Measurements from ENCODE around the gene STK33.

STK33 gene

GRCh38 chr11:8593935-8594909, at the start of gene STK33:
Gene STK33, minus strand, starts transcription at chr11:8594228. Its CDS starts 119,323 bp downstream, at chr11:8474905.
- no peak for DNase-seq (ENCODE audit: low read depth in 2 of 2)

DNA sequence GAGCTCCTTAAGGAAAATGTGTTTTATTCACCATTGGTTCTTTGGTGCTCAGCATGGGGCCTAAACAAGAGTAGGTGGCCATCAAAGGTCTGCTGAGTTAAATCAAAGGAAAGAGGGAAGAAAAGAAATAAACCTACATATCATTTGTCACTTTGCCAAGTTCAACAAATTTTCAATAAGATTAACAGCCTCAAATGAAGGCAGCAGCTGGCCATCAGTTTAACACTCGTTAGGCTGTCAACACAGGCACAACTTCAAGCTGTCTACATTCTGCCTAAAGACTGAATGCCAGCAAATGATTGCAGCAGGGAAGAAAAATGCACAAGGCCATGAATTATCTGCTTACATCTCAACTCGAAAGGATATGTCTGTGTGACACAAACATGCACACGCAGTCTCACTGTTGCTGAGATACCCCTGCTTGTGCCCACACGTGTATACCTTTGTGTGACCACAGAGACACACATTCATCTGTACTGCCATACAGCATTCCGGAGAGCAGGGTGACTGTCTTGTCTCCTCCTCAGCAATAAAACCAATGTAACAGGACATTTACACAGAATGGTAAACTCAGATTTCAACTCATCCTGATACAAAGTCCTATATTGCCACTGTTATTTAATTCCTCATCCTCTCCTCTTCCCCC, 48.3 kb upstream of the STK33 start:
- no peak for DNase-seq (ENCODE audit: low read depth in 2 of 2)

GRCh38 chr11:8641332-8641731, 47.3 kb upstream of the STK33 start:
- no peak for DNase-seq (ENCODE audit: low read depth in 2 of 2)

GRCh38 chr11:8640267-8640906, 46.4 kb upstream of the STK33 start:
- DNase-seq (ENCODE audit: low read depth in 2 of 2) = no peak

DNA sequence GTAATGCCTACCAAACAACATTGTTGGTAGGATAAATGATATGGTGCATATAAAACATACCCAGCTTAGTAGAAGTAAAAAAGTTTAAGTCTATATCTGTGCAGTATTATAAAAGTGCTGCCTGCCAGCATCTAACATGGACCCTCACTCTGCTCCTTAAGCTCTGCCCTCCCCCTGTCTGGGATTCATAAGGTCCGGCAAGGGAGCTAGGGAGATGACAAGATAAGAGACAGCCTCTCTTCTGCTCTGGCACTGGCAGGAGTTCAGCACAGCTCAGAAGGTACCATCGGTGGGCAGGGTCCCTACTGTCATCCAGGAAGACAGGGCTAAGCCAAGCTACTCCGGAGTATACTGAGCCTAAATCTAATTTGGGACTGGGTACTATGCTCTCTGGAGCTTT, 45.6 kb upstream of the STK33 start:
- DNase-seq (ENCODE audit: low read depth in 2 of 2) = no peak

DNA sequence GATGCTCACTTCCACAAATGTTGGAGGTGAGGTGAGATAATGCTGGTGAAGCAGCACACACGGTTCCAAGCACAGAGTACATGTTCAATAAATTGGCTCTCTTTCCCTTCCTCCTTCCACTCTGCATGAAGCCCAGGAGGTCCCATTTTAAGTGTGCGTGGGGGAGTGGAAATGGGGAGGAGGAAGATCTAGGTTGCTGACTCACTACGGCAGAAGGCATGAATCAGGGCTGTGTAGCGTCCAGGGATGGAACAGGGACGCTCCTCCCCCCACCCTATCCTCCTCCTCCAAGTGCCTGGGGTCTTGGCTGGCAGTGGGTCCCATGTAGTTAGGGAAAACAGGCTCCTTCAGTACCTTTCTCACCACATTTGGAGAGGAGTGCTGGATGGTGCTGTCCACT, 44.3 kb upstream of the STK33 start:
- no peak for DNase-seq (ENCODE audit: low read depth in 2 of 2)

DNA sequence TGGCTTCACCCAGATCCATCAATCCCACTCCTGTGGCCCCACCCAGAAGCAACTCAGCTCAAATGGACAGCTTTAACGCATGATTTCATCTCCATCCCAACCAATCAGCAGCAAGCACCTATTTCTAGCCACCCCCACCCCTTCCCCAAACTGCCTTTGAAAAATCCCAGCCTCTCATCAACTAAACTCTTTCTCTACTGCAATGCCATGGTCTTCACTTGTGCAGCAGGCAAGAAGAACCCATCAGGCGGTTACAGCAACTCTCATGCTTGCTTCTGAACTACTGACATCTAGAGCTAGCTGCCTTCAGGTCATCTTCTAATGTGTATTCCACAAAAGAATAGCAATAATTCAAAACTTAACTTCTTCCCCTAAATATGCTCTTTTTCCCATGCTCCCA, 42.1 kb upstream of the STK33 start:
- no peak for DNase-seq (ENCODE audit: low read depth in 2 of 2)

GRCh38 chr11:8634498-8634897, 40.5 kb upstream of the STK33 start:
- DNase-seq (ENCODE audit: low read depth in 2 of 2) = no peak

DNA sequence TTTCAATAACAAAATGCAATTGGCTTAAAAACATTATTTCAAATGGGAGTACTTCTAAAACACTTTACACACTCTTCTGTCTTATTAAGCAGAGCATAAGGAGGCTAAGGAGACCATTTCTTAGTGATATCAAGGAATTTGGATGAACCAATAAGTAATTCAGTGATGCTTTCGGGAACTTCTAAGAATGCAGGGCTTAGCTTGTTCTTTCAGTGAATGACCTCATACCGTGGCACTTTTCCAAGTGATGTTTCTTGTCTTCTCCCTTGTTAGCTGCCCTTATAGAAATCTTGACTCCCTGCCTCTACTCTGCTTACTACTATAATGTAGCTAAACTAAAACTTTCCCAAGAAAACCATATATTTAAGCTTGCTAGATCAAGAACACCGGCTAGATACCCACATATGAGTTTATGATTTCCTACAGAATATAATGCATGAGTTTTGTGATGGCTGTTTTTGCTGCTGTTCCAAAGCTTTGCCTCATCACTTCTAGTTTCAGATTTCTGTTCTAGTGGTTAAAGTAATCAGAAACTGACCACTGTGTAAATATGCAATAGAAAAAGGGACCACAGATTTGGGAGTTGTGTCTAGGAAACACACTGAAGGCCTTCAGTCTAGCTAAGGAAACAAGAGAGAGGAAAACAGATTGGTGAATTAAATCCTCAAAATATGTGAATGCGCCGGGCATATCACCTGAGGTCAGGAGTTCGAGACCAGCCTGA, 37.5 kb upstream of the STK33 start:
- no peak for DNase-seq (ENCODE audit: low read depth in 2 of 2)

- DNase-seq (ENCODE audit: low read depth in 2 of 2) = no peak
These were observed 30.7 kb upstream of the STK33 start for GRCh38 chr11:8624698-8625097.

GRCh38 chr11:8621147-8621546, 27.1 kb upstream of the STK33 start:
- no peak for DNase-seq (ENCODE audit: low read depth in 2 of 2)

GRCh38 chr11:8617063-8617462, 23.0 kb upstream of the STK33 start:
- no peak for DNase-seq (ENCODE audit: low read depth in 2 of 2)

- no peak for DNase-seq (ENCODE audit: low read depth in 2 of 2)
These were observed 21.4 kb upstream of the STK33 start for GRCh38 chr11:8615291-8616032.

DNA sequence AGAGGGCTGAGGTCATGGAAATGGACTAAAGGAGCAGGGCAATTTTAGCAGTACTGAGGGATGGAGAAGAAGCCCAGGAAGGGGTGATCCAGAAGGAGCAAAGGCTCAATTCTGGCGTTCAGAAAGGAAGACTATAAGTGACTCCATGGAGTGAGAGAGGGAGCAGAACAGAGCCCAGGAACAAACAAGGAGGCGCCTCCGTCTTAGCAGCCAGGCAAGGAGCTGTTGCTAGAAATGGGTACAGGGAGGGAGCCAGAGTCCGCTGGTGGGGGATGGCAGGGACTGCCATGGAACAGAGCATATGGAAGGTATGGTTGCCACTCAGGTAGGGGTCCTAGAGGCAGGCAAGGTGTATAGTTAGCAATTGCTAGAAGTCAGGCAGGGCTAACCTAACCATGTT, 20.5 kb upstream of the STK33 start:
- DNase-seq (ENCODE audit: low read depth in 2 of 2) = no peak

DNA sequence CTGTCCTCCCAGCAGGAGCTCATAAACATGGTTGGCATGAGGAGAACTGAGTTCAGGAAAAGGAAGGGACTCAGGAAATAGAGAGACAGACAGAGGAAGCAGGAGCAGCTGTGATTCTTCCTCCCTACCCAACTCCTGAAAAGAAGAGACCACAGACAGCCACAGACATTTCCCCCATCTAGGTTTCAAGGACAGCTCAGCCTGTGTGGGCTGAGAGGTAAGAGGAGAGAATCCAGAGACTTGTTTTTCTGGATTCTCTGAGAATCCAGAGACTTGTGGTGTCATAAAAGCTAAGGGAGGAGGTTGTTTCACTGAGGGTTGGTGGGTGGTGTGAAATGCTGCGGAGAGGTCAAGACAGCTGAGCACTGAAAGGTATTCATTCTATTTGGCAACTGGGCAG, 19.0 kb upstream of the STK33 start:
- DNase-seq (ENCODE audit: low read depth in 2 of 2) = no peak

DNA sequence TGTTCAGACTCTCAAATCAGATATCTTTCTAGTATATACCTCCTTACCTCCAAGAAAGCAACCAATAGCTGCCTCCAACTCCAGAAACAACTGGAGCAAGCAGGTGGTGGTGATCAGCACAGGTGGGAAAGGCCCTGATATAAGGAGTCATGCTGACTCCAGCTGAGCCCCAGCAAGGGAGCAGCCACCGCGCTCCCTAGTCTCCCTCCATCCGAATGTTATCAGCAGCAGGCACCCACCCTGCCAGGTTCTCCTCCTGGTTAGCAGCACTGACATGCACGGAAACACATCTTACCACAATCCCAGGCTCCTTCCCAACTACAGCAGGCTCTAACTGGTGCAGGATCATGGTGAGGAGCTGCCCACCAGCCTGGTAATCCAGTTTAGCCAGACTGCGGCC, 18.5 kb upstream of the STK33 start:
- no peak for DNase-seq (ENCODE audit: low read depth in 2 of 2)

GRCh38 chr11:8610532-8611116, 16.6 kb upstream of the STK33 start:
- DNase-seq (ENCODE audit: low read depth in 2 of 2) = no peak

DNA sequence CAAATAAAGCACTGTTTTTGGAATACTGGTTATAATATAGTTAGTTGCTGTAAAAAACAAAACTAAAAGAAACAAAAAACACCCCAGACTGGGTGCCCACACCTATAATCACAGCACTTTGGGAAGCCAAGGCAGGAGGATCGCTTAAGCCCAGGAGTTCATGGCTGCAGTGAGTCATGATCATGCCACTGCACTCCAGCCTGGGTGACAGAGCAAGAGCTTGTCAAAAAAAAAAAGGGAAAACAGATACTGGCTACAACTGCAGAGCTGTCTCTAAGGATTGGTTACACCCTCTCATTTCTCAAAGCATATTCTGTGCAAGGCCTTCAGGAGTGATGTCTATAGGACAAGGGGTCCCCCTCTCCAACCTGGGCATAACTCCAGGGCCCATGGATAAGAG, 14.6 kb upstream of the STK33 start:
- no peak for DNase-seq (ENCODE audit: low read depth in 2 of 2)

DNA sequence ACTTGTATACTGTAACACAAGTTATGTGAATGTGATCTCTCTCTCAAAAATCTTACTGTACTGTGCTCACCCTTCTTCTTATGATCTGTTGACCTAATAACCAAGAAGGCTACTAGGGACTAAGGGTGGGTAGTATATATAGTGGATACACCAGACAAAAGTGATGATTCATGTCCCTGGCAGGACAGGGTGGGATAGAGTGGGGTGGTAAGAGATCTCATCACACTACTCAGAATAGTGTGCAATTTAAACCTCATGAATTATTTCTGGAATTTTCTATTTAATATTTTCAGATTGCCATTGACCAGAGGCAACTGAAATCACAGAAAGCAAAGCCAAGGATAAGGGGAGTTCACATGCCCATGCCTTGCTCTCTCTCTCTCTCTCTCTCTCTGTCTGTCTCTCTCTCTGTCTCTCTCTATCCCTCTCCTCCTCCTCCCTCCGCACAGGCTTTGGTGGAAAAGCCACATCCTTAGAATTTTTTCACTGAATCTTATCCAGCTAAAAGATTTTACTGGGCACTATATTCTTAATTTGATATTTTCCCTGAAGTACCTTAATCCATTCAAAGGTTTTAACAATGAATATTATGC, 12.0 kb upstream of the STK33 start:
- DNase-seq (ENCODE audit: low read depth in 2 of 2) = no peak

GRCh38 chr11:8604078-8604723, 10.2 kb upstream of the STK33 start:
- no peak for DNase-seq (ENCODE audit: low read depth in 2 of 2)
